HG03521 (cell line): Measurements from ENCODE around the gene ALX1.
"Not testable (repeated sequence)": the region's sequence is repeated elsewhere in the genome, so short reads cannot be mapped to it uniquely, and the experiment has no call there.

Experiments used
- ATAC-seq: cut with Tn5 transposase; IDR thresholded peaks from one replicate; pipeline ENCODE4 v1.9.1; 2021; ENCODE audit warnings: mild to moderate bottlenecking, moderate library complexity; ENCODE audit not compliant: unreplicated experiment

Gene ALX1

GRCh38 chr12:85299053-85299452 is 19.0 kb downstream of the ALX1 start:
- ATAC-seq = no peak

DNA sequence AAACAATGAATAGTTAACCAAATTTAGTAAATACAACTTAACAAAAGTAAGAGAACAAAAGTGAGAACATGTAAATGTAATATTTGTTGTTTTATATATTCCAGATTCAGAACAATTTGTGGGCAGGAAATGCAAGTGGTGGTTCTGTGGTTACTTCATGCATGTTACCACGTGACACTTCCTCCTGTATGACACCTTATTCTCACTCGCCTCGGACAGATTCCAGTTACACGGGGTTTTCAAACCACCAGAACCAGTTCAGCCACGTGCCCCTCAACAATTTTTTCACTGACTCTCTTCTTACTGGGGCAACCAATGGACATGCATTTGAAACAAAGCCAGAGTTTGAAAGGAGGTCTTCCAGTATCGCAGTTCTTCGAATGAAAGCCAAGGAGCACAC is 21.0 kb downstream of the ALX1 start:
- no peak for ATAC-seq

GRCh38 chr12:85308374-85308773 is 28.4 kb downstream of the ALX1 start:
- no peak for ATAC-seq

DNA sequence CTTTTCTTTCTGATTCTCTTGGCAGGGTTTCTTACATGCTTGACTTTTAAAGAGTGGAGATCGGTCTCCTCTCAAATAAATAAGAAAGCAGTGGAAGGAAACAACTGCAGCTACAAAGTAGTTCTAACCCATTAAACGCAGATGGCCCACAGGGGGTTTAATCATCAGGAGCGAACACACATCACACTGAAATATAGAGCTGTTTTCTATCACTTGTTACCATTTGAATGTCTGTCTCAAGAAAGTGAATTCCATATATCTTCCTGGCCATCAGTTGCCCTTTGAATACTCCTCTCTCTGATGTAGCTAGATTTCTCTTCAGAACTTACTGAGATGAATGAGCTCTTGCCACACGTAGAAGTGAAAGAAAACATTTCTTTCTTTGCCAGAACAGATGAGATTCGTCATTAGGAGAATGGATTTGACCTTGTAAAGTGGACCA is 29.1 kb downstream of the ALX1 start:
- no peak for ATAC-seq

DNA sequence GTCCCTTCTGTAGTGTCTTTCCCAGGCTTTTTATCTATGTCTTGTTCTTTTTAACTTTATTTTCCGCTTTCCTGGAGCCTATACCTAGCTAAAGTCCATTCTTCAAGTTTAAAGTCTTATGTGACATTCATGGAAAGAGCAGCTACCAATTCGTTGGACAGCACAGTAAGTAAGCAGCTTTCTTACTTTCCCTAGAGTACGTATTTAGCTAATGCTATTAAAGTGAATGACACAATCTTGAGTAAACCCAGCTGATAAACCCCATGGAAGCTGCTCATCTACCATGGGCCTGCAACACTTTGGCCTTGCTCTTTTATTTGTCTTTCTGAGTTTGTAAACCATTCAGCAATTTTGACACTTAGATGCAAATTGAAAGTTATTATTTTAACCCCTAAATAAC is 30.0 kb downstream of the ALX1 start:
- no peak for ATAC-seq

- ATAC-seq = no peak
These were observed 30.5 kb downstream of the ALX1 start for GRCh38 chr12:85310456-85311076.

GRCh38 chr12:85317866-85318636 is 38.0 kb downstream of the ALX1 start:
- not testable (repeated sequence) for ATAC-seq

DNA sequence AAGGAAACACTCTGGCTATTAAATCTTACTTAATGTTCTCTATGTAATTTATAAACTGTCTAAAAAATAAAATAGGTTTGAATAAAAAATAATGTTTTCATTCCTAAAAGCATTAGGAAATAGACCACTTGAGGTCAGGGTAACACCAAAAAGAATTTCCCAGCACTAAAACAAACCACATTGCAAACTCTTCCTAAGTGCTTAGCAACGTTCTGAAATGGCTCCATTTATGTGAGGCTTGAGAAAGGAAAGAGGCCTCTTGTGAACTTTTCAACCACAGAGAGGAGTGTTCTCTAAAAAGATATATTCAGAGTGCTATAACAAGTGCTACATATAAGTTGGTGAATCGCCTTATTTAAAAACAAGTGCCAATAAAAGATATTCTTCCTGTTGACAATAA is 42.7 kb downstream of the ALX1 start:
- no peak for ATAC-seq

DNA sequence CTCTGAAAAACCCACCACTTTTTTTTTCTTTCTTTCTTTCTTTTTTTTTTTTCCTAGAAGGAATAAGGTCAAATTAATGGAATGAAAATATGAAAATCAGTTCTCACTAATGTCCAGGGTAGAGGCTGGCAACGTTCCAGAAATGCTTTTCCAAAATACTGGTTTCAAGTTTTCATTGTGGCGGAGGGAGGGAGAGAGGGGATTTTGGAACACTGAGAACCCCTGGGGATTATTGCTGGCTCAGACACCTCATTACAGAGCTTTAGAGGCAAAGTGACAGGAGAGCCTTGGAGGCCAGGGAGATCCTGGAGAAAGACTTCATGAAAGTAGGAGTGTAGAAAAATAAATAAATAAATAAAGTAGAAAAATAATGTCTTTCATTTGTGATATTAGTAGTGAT is 45.4 kb downstream of the ALX1 start:
- no peak for ATAC-seq

DNA sequence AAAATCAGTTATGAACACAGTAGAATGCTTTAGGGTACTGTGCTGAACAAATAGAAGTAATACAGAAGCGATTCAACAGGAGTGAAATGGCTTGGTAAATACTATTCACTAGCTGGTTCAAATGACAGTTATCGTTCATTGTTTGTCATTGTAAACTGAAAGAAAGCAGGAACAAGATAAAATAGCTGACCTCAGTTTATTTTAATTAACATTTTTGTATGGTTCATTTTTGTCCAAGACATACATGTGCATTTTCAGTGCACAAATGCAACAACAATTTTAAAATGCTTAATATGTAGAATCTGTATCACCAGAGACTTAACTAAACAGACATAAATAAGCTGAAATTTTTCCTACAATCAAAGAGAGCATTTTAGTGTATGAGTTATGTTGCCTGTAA is 49.9 kb downstream of the ALX1 start:
- no peak for ATAC-seq

GRCh38 chr12:85348779-85349178 is 68.8 kb downstream of the ALX1 start:
- no peak for ATAC-seq

DNA sequence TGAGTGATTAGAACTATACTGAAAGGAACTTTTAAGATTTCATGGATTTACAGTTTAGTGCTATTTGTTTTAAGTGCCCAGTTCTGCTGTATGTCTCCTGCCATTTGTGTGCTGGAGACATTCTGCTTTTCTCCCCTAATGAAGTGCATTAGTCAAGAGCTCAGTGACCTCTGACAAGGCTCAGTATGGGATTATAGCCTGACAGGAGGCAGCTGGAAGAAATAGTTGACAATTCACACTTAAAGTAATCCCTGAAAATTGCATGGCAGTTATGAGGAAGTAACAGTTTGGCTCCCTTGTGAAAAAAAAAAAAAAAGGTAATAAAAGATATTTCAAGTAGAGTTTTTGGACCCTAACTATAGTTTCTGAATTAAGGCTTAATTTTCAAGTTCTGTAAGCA is 70.3 kb downstream of the ALX1 start:
- ATAC-seq = no peak
